Measurements from ENCODE around the gene MTHFR. TPM values are rescaled to one million over a fixed set of nuclear protein-coding genes. Genes with fewer than 3 reads are reported as not detected.

Gene MTHFR
- total and polyA plus RNA-seq, 2 of the 8 experiments (the other 6 are each of a cell fraction or from before 2014, with no cell fraction given): 8.7 to 18.5 TPM

DNA sequence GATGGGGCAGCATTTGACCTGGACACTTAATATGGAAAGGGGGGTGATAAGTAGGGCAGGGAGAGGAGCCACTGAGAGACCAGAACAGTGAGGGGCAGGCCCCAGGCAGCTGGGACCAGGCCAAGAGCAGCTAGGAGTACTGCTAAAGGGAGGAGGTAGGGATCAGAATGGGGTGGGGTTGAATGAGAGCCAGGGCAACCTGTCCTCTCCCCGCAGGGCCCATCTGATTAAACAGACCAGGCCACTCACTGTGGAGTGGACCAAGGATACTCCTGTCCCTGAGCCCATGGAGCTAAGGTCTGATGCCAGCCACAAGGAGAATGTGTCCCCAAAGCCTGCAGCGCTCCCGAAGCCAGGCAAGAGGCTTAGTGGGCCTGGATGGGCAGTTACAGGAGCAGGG is 41.6 kb downstream of the MTHFR start (continued):
- TF ChIP-seq EZH2 (IDR thresholded peaks at IDR 0.05; ENCODE audit: low read depth, low read length, severe bottlenecking): no peak
- TF ChIP-seq SIX5 (IDR thresholded peaks at IDR 0.05; ENCODE audit: low read depth, low read length): no peak
- TF ChIP-seq BCL11A (IDR thresholded peaks at IDR 0.05; ENCODE audit: low read depth in 2 of 2, low read length in 2 of 2): no peak
- TF ChIP-seq POLR2AphosphoS5 (IDR thresholded peaks at IDR 0.05; ENCODE audit: low read depth, low read length): no peak

Measured in H1 (cell line).